ENCODE data around the gene MEF2C.
A peak's percentile ranks its signal among the peaks of the same experiment; 100 is the strongest.

The MEF2C gene

GRCh38 chr5:88760527-88760926, 122.5 kb downstream of the MEF2C start:
- no peak for DNase-seq (ENCODE audit: low read depth in 2 of 2)

DNA sequence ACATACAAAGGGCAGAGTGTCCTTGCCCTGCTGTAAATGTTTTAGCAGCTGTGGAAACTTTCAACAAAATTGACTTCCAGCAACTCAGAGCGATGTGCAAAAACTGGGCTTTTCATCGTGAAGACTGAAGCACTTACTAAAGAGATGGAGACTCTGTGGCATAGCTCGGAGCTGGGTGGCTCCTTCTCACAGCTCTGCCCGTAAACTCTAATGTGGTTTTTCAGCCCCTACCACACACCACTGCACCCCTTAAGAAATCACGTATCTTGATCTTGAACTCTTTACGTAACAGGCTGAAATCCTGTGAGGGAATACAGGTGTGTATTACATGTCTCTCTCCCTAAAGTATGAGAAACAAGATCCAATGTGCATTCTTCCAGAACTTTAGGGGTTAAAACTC, 124.4 kb downstream of the MEF2C start:
- no peak for DNase-seq (ENCODE audit: low read depth in 2 of 2)

DNA sequence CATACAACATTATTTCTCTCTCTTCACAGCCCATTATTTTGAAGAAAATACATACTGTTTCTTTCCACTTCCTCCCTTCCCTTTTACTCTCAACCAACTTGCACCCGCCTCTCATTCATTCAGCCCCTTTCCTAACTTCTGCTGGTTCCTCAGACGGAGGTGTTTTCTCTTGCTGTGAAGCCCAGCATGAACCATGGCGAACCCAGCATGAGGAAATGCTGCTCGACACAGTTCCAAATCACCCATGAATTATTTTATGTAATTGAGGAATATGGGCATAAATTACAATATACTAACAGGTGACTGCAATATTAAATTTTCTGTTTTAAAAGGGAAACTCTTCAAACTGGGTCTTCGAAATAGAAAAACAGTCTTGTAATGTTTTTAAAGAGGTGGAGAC, 124.8 kb downstream of the MEF2C start:
- DNase-seq (ENCODE audit: low read depth in 2 of 2): no peak

DNA sequence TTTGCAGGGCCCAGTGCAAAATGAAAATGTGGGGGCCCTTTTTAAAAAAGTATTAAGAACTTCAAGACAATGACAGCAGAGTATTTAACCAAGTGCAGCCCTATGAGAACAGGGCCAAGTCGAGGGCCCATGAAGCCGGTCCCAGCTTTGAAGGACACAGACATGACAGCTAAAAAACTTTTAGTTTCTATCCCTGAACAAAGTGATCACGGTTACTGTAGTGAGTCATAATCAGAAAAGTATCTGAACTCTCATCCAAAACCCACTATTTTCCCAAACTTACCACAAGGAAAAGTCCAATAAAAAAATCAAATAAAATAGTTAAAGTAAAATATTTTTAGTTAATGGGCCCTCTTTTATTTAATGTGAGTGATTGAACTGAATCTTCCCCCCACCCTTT, 126.0 kb downstream of the MEF2C start:
- DNase-seq (ENCODE audit: low read depth in 2 of 2): no peak

GRCh38 chr5:88748666-88749065, 134.3 kb downstream of the MEF2C start:
- no peak for DNase-seq (ENCODE audit: low read depth in 2 of 2)

GRCh38 chr5:88746438-88746882, 136.5 kb downstream of the MEF2C start:
- no peak for DNase-seq (ENCODE audit: low read depth in 2 of 2)

DNA sequence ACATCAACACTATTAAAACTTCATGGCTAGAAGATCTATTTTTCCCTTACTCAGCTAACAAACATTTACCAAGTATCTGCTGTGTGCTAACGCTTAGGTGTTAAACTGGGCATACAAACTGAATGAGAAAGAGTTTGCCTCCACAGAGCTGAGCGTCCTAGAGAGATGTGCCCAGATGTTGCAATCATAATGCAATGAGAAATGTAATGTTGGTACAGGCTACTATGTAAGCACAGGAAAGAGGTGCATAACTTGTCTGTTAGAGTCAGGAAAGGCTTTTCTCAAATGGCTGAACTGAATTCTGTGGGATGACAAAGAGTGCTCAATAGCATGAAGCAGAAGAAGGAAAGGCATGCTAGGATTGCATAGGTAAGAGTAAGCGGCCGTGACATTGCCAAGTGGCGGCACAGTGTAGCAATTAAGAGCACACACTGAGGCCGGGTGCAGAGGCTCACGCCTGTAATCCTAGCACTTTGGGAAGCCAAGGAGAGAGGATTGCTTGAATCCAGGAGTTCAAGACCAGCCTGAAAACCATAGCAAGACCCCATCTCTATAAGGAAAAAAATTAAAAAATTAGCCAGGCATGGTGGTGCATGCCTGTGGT, 137.8 kb downstream of the MEF2C start:
- DNase-seq (ENCODE audit: low read depth in 2 of 2): no peak

DNA sequence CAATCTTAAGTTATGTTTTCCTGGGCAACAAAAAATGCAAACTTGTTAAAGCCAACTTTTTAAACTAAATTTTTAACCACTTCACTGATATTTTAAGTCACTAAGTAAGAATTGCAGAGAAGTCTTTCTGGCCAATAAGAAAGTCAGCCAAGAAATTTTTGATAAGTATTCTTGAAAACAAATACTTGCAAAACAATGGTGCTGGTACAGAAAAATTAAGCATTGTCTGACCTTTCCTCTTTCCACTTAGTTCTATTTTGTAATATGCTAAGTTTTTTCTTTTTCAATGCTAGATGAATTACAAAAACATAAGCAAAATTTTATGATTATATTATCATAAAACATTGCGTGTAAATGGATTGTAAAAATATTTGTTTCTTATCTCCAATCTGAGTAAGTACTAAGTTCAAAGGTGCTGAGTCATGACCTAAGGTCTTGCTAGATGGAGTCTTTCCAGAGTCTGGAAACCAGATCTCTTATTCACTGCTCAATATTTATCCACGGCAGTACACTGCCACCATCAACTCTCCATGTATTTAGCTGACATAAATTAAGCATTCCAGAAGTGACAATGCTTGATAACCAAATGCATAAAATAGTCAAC, 139.7 kb downstream of the MEF2C start:
- DNase-seq (ENCODE audit: low read depth in 2 of 2): no peak

DNA sequence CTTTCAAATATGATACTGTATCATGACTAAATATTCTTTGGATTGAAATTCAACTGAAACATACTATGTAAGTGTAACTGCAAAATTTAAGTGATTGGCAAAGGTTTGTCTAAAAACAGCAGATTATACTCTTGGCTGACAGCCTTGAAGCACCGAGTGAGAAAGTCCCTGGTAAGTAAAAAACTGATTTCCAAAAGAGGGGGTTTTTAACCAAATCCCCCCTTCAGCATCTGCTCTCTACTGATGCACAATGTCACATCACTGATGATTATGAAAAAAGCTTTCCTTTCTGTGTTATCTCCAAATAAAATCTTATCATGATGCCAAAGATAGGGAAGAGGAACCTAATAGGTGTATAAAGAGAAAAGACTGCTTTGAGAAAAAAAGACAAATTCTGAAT, 141.0 kb downstream of the MEF2C start:
- DNase-seq (ENCODE audit: low read depth in 2 of 2): no peak

- DNase-seq (ENCODE audit: low read depth in 2 of 2): no peak
Observed at GRCh38 chr5:88740604-88741185, 142.3 kb downstream of the MEF2C start.

- DNase-seq (ENCODE audit: low read depth in 2 of 2): no peak
Observed at GRCh38 chr5:88736494-88736893, 146.5 kb downstream of the MEF2C start.

GRCh38 chr5:88734983-88735382, 148.0 kb downstream of the MEF2C start:
- DNase-seq (ENCODE audit: low read depth in 2 of 2): no peak

DNA sequence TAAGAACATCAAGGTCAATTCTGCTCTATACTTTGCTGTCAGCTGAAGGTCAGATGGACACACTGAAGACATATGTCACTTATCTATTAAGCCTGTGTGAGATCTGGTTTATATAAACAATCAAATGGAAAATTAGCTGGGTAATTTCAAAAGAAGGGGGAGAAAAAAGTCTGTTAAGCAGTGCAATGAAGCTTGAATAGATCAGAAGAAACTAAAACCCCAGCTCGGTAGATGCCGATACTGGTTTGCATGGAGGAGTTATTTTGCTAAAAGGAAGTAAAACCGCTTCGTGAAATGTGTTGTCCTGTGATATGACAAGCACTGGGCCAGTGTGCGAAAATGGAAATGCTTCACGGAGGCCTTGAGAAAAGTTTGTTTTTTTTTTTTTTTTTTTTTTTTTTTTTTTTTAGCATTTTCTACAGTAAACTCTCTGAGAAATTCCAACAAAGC, 148.8 kb downstream of the MEF2C start:
- no peak for DNase-seq (ENCODE audit: low read depth in 2 of 2)

GRCh38 chr5:88732862-88733261, 150.1 kb downstream of the MEF2C start:
- DNase-seq (ENCODE audit: low read depth in 2 of 2): no peak

DNA sequence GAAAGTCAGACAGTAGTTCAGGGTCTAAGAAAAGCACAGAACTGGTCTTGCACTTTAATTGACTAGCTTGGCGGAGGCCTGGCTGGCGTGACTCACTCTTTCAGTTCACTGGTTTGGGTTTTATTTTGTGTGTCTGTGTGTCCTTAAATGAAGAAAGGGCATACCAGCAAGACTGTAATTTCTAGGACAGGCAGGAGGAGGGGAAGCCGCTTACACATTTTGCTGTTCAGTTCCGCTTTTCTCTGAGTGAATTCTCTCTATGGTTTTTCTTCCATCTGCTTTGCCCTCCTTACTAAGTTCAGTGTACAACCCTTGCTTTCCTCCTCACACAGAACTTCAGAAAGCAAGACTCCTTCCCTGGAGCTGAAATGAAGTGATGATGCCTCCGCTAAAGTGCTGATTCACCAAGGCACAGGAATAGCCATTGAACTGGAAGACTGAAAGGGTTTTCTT, 150.8 kb downstream of the MEF2C start:
- DNase-seq (ENCODE audit: low read depth in 2 of 2): no peak

DNA sequence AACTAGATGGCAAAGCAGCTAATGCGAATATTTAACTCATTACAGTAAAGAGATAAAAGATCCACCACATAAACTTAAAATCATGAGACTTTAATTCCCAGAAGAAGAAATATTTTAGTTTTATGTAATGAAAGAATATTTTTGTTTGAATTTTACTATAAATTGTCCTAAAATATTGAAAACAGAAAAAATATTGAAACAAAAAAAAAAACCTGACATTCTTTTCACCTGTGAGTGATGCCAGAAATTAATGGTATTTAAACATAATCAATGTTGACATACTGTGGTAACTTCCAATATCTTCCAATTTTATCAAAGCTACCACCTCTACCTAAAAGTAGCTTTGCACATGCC, 153.2 kb downstream of the MEF2C start:
- DNase-seq (ENCODE audit: low read depth in 2 of 2): no peak

GRCh38 chr5:88729084-88729828, 153.7 kb downstream of the MEF2C start:
- DNase-seq (ENCODE audit: low read depth in 2 of 2): peak; percentile 19 to 44

GRCh38 chr5:88727705-88728313, 155.2 kb downstream of the MEF2C start:
- DNase-seq (ENCODE audit: low read depth in 2 of 2): no peak

DNA sequence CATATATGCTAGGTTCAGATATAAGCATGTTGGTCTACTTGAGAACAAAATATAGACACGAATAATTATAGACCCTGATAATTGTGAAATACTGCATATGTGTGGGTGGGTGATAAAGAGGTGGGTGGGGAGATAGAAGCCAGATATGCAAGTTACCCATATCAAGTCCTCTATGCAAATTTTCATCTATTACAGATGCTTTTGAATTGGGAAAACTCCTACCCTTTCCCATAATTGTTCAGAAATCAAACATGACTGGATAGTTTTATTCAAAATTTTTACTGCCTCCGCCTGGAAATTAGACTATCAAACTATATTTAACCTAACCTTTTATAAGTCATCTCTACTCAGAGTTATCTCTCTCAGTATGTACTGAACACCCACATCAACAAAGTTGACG, 157.5 kb downstream of the MEF2C start:
- DNase-seq (ENCODE audit: low read depth in 2 of 2): no peak

DNA sequence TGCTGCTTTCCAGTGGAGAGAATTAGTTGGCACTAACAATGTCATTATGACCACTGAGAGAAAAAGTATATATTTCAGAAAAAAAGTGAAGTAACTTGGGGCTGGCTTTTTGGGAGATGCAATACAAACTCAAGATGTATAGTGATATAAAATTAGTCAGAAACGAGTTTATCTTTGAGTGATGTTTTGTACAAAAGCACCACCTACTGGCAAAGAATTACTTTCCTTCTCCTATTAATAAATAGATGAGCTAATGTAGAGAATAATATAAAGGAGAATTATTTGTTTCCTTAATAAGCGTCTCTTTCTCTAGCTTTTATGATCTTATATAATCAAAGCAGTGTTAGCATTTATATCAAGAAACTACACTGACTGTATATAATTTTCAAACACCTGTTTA, 158.8 kb downstream of the MEF2C start:
- DNase-seq (ENCODE audit: low read depth in 2 of 2): no peak

GRCh38 chr5:88722546-88723073, 160.4 kb downstream of the MEF2C start:
- DNase-seq (ENCODE audit: low read depth in 2 of 2): no peak

DNA sequence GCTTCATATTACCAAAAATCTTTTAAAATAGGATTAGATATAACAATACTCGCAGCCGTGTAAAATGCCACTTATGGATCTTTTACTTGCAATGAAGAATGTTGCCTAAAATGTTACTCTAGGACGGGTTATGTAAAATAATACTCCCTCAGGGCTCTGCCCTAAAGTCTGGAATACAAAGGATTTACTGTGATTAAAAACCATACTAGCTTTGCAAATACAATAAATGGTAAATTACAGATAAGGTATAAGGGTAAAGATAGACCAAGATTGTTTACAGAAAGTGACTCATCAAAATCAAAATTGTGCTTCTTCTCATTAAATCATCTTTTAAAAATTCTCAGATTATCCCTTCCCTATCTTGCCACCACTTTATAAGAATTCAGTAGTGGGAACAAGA, 163.6 kb downstream of the MEF2C start:
- no peak for DNase-seq (ENCODE audit: low read depth in 2 of 2)
